LHCN-M2 (cell line): ENCODE measurements around the gene ABCB1. TPM values are rescaled to one million over a fixed set of nuclear protein-coding genes. Genes with fewer than 3 reads are reported as not detected.

ENCODE experiments used
- DNase-seq: peaks from one replicate; pipeline ENCODE4 v3.0.0-alpha.2; 2012; ENCODE audit warnings: low read depth
- polyA plus RNA-seq: library from polyadenylated mRNA; unstranded; fragments of >200 nt; gene quantifications from one replicate; pipeline ENCODE4 v1.2.1, GENCODE V29; 2012; ENCODE audit warnings: missing spikeins
- total RNA-seq: library from RNA; depleted of rRNA; stranded (reverse); fragments of >200 nt; gene quantifications from 2 replicates; pipeline ENCODE4 v1.2.3, GENCODE V29; 2014; rRNA removed

Gene ABCB1
- total RNA-seq, result 0.29 and 0.38 TPM in 2 replicates
- polyA plus RNA-seq, result 0.10 TPM

DNA sequence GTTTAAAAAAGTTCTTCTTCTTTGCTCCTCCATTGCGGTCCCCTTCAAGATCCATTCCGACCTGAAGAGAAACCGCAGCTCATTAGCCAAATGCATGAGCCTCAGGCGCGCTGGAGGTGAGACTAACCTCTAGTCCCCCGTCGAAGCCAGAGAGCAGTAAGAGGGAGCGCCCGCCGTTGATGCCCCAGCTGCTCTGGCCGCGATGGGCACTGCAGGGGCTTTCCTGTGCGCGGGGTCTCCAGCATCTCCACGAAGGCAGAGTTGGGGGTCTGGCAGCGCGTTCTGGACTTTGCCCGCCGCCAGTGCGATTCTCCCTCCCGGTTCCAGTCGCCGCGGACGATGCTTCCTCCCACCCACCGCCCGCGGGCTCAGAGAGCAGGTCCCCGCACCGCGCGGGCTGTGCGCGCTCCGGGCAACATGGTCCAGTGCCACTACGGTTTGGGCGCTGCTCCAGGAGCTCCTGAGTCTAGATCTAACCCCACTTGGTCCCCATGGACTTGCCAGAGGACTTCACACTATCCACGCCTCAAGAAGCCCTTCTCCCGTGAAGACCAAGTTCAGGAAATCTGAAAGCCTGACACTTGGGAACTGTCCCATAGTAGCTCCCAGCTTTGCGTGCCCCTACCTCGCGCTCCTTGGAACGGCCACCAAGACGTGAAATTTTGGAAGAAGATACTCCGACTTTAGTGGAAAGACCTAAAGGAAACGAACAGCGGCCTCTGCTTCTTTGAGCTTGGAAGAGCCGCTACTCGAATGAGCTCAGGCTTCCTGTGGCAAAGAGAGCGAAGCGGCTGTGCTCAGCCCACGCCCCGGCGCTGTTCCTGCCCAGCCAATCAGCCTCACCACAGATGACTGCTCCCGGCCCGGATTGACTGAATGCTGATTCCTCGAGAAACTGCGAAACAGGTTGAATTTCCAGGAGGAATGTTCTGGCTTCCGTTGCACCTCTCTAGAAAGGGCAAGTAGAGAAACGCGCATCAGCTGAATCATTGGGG is at the start of gene ABCB1:
ABCB1 (minus strand) TSS at position 755 of the 995 bp plus-strand sequence; CDS start at position 55, 700 bp downstream.
- DNase-seq, result peak; percentile 3

GRCh38 chr7:87648316-87648715 is 47.6 kb upstream of the ABCB1 start:
- DNase-seq, result no peak

- DNase-seq, result no peak
Observed at GRCh38 chr7:87645446-87645845, 44.8 kb upstream of the ABCB1 start.

DNA sequence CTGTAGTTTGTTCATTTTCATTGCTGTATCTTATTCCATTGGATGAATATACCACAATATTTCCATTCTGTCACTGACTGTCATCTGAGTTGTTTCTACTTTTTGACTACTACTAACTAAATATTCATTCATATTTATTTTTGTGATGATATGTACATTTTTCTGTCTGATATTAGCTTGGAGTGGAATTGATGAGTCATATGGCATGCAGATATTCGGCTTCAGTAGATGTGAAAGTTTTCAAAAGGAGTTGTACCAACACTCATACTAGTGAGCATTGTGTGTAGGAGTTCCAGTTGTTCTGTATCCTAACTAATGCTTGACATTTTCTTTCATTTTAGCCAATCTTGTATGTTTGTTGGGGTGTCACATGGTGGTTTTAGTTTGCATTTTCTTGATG is 35.2 kb upstream of the ABCB1 start:
- no peak for DNase-seq

GRCh38 chr7:87628780-87629569 is 28.3 kb upstream of the ABCB1 start:
- no peak for DNase-seq

GRCh38 chr7:87627634-87627994 is 26.9 kb upstream of the ABCB1 start:
- no peak for DNase-seq

- DNase-seq, result no peak
Observed at GRCh38 chr7:87625101-87625500, 24.4 kb upstream of the ABCB1 start.

DNA sequence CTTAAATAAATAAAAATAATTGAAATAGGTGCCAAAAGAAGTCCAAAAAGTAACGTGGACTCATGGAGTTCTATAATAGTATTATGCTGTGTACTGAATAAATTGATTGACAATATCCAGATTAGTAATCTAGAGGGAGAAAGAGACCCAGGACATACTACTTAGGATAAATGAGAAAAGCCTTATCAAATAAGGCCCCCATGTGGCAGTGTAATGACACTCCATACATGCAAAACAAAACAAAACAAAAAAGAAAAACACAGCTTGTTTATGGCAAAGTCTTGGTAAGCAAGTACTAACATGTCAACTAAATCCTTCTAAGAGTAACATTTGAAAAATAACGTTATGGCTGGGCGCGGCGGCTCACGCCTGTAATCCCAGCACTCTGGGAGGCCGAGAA is 23.9 kb upstream of the ABCB1 start:
- DNase-seq, result no peak

GRCh38 chr7:87615197-87615596 is 14.5 kb upstream of the ABCB1 start:
- no peak for DNase-seq

DNA sequence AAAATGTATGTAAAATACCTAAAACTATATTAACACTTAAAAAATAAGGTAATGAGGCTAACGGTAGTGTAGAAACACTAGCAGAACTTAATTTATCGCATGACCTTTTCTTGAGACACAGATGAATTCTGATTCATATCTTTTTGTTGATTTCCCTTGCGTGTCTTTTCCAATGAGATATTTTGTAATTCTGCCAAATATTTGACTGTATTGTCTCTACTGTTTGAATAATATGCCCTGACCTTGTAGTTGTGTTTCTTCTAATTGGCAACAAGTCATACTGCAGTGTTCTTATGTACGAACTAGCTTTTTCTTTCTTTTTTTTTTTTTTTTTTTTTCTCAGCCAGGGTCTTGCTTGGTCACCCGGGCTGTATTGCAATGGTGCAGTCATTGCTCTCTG is 9.2 kb upstream of the ABCB1 start:
- no peak for DNase-seq

GRCh38 chr7:87608431-87608830 is 7.7 kb upstream of the ABCB1 start:
- no peak for DNase-seq

DNA sequence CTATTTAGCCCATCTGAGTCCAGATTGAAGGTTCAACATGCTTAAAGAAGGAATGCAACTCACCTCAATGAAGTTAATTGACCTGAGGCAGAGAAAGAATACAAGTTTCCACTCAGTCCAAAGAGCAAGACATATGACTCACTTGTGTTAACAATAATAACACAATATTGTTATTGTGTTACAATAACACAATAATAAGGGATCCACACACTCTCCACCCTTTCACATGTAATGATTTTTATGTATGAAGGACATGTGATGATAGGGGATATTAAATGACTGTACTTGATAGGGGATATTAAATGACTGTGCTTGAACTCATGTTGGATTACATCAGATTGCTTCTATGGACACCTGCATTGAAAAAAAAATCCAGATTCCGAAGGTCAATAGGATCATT is 3.6 kb upstream of the ABCB1 start:
- DNase-seq, result no peak

DNA sequence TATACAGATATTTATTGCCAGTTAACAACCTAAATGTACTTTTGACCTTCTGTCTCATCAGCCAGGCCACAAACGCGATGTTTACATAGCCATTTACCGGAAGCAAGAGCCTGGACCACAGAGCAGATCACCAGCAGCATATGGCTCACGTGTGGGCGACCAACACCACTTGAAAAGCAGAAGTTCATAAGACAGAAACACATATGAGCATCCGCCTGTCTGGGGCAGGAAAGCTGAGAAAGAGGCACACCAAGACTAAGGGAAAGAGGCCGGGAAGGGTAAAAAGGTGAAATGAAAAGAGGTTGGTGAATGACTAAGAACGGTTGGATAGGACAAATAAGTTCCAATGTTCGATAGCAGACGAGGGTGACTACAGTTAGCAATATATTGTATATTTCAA is 1.3 kb downstream of the ABCB1 start:
- DNase-seq, result no peak

- DNase-seq, result no peak
Observed at GRCh38 chr7:87598234-87599009, 2.3 kb downstream of the ABCB1 start.

DNA sequence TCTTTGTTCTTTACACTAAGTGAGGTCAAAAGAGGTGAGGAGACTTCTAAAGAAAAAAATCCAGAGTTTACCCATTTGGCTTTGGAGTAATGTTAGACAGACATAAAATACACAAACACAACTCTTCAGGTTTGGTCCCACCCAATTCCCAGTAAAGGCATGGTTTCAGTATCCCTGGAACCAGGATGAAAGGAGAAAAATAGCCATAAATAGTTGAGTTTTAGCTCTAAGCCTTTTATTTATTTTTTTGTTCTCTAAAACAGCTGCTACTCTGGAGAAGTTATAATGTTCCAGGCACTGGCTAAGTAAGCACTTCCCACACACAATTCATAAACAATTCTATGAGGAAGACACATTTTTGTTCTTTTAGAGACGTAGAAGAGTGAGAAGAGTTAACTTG is 4.0 kb downstream of the ABCB1 start:
- DNase-seq, result no peak

GRCh38 chr7:87596136-87596535 is 4.5 kb downstream of the ABCB1 start:
- DNase-seq, result no peak

- no peak for DNase-seq
Observed at GRCh38 chr7:87592300-87592699, 8.4 kb downstream of the ABCB1 start.

GRCh38 chr7:87591211-87591610 is 9.5 kb downstream of the ABCB1 start:
- no peak for DNase-seq

DNA sequence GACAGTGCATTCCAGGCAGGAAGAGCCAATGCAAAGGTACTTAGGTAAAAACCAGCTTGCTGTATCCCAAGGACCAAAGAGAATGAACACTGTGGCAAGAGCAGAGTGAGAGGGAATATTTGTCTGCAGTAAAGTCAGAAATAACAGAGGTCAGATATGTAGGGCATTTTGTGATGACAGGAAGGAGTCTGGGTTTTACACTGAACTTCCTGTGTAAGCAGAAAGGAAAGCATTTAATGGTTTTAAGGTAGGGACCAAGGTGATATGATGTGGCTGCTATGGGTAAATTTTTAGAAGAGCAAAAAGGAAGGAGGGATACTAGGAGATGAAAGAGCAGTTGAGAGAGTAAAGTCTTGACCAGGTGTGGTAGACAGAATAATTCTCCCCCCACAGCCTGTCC is 10.1 kb downstream of the ABCB1 start:
- no peak for DNase-seq

- DNase-seq, result no peak
Observed at GRCh38 chr7:87589631-87590030, 11.1 kb downstream of the ABCB1 start.

GRCh38 chr7:87581723-87582122 is 19.0 kb downstream of the ABCB1 start:
- no peak for DNase-seq

- DNase-seq, result no peak
Observed at GRCh38 chr7:87580636-87581035, 20.0 kb downstream of the ABCB1 start.
